ENCODE results near the gene WDFY1. TPM values are rescaled to one million over a fixed set of nuclear protein-coding genes. Genes with fewer than 3 reads are reported as not detected.

The WDFY1 gene
- total RNA-seq, 1 donor from 2014 or later = 92.7 TPM

DNA sequence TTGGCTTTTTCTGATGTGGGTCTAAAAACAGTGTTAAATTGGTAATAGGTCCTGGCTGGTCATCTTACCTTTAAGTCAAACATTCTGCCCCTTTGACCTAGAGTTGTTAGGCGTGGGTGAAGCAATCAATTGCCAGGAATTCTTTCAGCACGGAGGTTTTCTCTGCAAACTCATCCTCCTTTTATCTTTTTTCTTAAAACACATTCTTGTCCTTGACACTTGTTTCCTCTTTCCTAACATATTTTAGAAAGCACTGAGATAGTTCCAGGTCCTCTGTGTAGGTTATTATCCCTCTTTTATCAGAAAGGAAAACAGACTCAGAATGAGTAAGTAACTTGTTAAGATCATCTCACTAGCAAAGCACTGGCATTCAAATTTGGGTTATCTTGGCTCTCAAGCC is 89.1 kb downstream of the WDFY1 start:
- TF ChIP-seq, protein P1, sequence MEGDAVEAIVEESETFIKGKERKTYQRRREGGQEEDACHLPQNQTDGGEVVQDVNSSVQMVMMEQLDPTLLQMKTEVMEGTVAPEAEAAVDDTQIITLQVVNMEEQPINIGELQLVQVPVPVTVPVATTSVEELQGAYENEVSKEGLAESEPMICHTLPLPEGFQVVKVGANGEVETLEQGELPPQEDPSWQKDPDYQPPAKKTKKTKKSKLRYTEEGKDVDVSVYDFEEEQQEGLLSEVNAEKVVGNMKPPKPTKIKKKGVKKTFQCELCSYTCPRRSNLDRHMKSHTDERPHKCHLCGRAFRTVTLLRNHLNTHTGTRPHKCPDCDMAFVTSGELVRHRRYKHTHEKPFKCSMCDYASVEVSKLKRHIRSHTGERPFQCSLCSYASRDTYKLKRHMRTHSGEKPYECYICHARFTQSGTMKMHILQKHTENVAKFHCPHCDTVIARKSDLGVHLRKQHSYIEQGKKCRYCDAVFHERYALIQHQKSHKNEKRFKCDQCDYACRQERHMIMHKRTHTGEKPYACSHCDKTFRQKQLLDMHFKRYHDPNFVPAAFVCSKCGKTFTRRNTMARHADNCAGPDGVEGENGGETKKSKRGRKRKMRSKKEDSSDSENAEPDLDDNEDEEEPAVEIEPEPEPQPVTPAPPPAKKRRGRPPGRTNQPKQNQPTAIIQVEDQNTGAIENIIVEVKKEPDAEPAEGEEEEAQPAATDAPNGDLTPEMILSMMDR (IDR thresholded peaks at IDR 0.05; ENCODE audit: insufficient read depth, low read length, severe bottlenecking) = no peak
- Histone ChIP-seq H3K36me3 (ENCODE audit: control insufficient read depth, insufficient read depth, low read length) (no peaks in the 10 kb centered on the region), H3K4me3 (ENCODE audit: low read depth, low read length) (no peak overlapping the region), H3K27me3 (ENCODE audit: control insufficient read depth, insufficient read depth, low read length) (no peaks in the 10 kb centered on the region)
- DNase-seq (ENCODE audit: low read depth) (no peak), FAIRE-seq (no peak)

DNA sequence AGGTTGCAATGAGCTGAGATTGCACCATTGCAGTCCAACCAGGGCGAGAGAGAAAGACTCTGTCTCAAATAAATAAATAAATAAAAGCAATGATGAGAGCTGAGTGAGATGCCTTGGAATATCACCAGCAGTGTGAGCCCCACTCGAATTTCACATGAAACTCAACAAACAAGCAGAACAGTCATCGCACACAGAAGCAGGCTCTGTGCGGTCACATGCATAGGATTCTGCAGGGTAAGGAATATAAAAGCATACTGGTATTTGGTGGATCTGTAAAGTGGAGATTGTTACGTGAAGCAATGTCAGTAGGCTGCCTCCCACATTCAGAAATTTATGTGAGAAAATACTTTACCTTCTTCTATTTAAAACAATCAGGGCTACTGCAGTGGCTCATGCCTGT is 89.7 kb downstream of the WDFY1 start:
- no peak for FAIRE-seq
- Histone ChIP-seq H3K27me3 (ENCODE audit: control insufficient read depth, insufficient read depth, low read length) (no peaks in the 10 kb centered on the region), H3K4me3 (ENCODE audit: low read depth, low read length) (no peak overlapping the region), H3K36me3 (ENCODE audit: control insufficient read depth, insufficient read depth, low read length) (no peaks in the 10 kb centered on the region)
- TF ChIP-seq, protein P1 (IDR thresholded peaks at IDR 0.05; ENCODE audit: insufficient read depth, low read length, severe bottlenecking) = no peak
- DNase-seq (ENCODE audit: low read depth) = peak; percentile 42

DNA sequence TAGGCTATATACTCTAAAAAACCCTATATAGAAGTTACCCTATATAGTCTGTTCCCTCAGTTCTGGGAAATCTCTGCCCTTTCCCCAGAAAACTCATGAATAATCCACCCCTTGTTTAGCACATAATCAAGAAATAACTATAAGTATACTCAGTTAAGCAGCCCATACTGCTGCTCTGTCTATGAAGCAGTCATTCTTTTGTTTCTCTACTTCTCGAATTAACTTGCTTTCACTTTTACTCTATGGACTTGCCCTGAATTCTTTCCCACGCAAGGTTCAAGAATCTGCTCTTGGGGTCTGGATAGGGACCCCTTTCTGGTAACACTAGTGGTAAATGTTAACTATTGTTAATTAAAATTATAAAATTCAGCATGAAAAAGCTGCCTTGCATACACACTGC is 90.4 kb downstream of the WDFY1 start:
- Histone ChIP-seq H3K27me3 (ENCODE audit: control insufficient read depth, insufficient read depth, low read length) (no peaks in the 10 kb centered on the region), H3K36me3 (ENCODE audit: control insufficient read depth, insufficient read depth, low read length) (no peaks in the 10 kb centered on the region), H3K4me3 (ENCODE audit: low read depth, low read length) (no peak overlapping the region)
- TF ChIP-seq, protein P1 (IDR thresholded peaks at IDR 0.05; ENCODE audit: insufficient read depth, low read length, severe bottlenecking) = no peak
- FAIRE-seq = no peak
- DNase-seq (ENCODE audit: low read depth) = no peak

DNA sequence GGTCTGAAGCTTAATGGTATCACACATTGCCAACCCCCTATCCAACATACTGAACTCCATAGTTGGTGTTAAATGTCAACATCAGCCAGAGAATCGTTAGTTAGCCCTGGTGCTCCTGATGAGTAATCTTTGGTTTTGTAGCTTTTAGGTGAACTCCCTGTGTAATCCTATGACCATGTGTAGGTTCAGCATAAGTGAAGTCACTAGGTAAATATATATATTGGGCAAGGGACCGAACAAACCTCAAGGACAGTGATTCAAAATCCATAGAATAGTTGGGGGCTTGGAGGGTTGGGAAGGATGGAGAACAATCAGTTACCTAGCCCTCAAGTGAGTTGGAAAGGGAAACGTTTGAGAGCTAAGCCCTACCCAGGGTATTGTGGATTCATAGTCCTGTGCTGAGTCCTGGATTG is 91.7 kb downstream of the WDFY1 start:
- H3K4me3 ChIP-seq (ENCODE audit: low read depth, low read length) = no peak overlapping the region
- no peaks in the 10 kb centered on the region for H3K36me3 ChIP-seq (ENCODE audit: control insufficient read depth, insufficient read depth, low read length)
- DNase-seq (ENCODE audit: low read depth) (peak; percentile 97), FAIRE-seq (no peak)
- TF ChIP-seq, protein P1 (IDR thresholded peaks at IDR 0.05; ENCODE audit: insufficient read depth, low read length, severe bottlenecking) = no peak
- no peaks in the 10 kb centered on the region for H3K27me3 ChIP-seq (ENCODE audit: control insufficient read depth, insufficient read depth, low read length)

DNA sequence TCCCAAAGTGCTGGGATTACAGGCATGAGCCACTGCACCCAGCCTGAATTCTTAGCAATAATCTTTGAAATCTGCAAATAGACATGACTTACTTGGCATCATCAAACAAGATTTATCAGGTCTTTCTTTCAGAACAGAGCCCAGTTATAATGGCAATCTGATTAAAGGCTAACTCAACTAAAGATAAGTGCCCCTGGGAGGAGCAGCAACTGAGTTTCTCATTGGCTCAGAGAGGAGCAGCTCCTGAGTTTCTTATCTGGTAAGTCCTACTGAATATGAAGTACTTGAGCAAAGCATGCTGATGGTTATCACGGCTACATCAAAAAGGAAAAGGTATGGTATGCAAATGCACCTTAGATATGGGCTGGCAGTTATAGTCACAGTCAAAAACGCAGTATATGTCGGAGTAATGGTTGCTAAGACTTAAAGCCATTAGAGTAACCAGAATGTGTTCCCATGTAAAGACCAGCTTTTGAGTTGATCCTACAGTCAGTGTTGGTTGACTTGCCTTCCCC is 92.8 kb downstream of the WDFY1 start:
- DNase-seq (ENCODE audit: low read depth) (no peak), FAIRE-seq (no peak)
- TF ChIP-seq, protein P1 (IDR thresholded peaks at IDR 0.05; ENCODE audit: insufficient read depth, low read length, severe bottlenecking) = no peak
- Histone ChIP-seq H3K36me3 (ENCODE audit: control insufficient read depth, insufficient read depth, low read length) (no peaks in the 10 kb centered on the region), H3K4me3 (ENCODE audit: low read depth, low read length) (no peak overlapping the region), H3K27me3 (ENCODE audit: control insufficient read depth, insufficient read depth, low read length) (no peaks in the 10 kb centered on the region)

DNA sequence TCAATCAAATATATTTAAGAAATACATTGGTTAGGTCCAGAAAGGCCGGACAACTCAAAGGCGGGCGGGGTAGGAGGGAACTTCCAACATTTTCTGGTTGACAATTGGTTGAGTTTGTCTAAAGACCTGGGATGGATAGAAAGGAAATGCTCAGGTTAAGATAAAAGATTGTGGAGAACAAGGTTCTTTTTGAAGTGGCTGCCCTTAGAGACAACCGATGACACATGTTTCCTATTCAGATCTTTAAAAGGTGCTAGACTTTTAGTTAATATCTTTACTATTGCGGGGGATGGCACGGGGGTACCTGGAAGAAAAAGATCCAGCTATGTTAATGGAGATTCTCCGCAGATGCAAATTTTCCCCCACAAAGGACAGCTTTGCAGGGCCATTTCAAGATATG is 97.7 kb downstream of the WDFY1 start:
- no peak overlapping the region for H3K4me3 ChIP-seq (ENCODE audit: low read depth, low read length)
- no peak for DNase-seq (ENCODE audit: low read depth)
- no peak for FAIRE-seq
- H3K36me3 ChIP-seq (ENCODE audit: control insufficient read depth, insufficient read depth, low read length) = no peaks in the 10 kb centered on the region
- TF ChIP-seq, protein P1 (IDR thresholded peaks at IDR 0.05; ENCODE audit: insufficient read depth, low read length, severe bottlenecking) = no peak
- H3K27me3 ChIP-seq (ENCODE audit: control insufficient read depth, insufficient read depth, low read length) = no peaks in the 10 kb centered on the region

All from bronchial epithelial cell (primary cell).